ENCODE data around the gene SUGP2. TPM values are rescaled to one million over a fixed set of nuclear protein-coding genes. Genes with fewer than 3 reads are reported as not detected.

The SUGP2 gene
- 100 to 1,000 TPM in 2 of 4 donors, 10 to 100 TPM in 2; 69.9 to 147 (median 98.6) TPM for polyA plus RNA-seq (ENCODE audit: insufficient read length in 4 of 4)

DNA sequence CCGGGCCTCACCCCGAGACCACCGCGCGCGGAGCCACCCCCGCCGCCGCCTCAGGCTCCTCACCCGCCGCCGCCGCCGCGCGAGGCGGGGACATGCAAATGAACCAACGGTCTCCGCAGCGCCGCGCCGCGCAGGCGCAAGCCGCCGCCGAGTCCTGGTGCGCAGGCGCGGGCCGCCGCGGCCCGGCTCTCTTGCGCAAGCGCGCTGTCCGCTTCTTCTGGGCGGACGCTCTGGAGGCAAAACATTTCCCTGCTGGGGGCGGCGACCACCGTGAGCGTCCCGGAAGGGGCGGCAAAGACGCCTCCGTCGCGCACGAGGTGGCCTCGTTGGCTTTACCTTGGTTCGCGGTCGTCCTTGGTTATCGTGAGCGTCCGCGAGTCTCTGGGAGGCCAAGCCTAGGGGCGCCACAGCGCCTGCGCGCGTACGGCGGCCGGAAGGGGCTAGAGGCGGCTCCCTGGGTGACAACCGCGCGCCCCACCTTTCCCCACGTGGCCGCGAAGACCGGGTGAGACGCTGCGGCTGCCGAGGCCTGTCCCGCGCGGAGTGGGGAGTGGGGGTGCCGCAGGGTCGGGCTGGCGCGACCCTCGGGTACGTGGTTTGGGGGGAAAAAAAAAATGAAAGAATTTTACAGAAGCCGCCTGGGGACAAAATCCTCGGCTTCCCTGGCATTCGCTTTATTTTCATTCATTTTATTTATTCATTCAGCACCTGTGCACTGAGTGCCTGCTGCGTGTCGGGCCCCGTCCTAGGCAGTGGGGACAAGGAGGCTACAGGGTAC is at the start of gene SUGP2, which contains the start of gene ARMC6:
SUGP2 (minus strand) TSS at position 92 of the 778 bp plus-strand sequence. CDS start 2,446 bp downstream, outside the sequence.
ARMC6 (plus strand) TSS at position 178 of the 778 bp plus-strand sequence. CDS start 607 bp downstream, outside the sequence.
- DNase-seq (ENCODE audit: low read depth in 4 of 4, low spot score in 2 of 4) = peak; percentile 70 to 83 (median 81)

DNA sequence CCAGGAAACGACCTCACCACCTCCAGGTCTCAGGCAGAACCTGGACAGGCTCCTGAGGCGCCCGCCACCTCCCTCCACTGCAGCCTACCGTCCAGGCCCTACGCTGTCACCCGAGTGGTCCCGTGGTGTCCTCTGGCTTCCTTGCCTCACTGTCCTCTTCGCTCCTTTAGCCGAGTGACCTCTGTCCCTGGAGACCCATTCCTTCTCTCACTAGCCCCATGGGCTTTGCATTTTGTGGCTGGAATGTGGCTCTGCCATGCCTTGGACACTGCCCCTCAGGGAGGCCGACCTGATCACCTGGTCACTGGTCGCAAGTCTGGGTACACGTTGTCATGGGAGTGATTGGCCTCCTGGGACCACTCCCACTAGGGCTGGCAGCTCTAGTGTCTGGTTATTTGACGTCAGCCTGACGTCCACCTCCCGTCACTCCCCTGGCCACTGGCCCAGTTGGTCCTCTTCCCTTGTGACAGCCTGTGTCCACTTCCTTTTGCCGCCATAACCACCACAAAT is 48.4 kb upstream of the SUGP2 start:
- no peak for DNase-seq (ENCODE audit: low read depth in 4 of 4, low spot score in 2 of 4)

DNA sequence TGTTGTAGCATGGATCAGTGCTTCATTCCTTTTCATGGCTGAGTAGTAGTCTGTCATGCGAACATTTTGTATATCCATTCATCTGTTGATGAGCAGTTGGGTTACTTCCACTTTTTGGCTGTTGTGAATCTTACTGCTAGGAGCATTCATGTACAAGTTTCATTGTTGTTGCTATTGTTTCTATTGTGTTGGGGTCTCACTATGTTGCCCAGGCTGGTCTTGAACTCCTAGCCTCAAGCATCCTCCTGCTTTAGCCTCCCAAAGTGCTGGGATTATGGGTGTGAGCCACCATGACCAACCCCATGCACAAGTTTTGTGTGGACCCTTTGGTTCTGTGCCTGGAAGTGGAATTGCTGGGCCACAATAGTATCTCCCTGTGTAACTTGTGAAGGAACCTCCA is 46.3 kb upstream of the SUGP2 start:
- DNase-seq (ENCODE audit: low read depth in 4 of 4, low spot score in 2 of 4) = no peak

DNA sequence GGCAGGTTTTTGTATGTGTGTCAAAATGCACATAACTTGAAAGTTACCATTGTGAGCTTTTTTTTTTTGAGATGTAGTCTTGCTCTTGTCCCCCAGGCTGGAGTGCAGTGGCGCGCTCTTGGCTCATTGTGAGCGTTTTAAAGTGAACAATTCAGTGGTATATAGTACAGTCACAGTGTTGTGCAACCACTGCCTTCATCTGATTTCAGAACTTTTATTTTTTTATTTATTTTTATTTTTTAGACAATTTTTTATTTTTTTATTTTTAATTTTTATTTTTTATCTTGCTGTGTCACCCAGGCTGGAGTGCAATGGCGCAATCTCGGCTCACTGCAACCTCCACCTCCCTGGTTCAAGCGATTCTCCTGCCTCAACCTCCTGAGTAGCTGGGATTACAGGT is 45.5 kb upstream of the SUGP2 start:
- no peak for DNase-seq (ENCODE audit: low read depth in 4 of 4, low spot score in 2 of 4)

DNA sequence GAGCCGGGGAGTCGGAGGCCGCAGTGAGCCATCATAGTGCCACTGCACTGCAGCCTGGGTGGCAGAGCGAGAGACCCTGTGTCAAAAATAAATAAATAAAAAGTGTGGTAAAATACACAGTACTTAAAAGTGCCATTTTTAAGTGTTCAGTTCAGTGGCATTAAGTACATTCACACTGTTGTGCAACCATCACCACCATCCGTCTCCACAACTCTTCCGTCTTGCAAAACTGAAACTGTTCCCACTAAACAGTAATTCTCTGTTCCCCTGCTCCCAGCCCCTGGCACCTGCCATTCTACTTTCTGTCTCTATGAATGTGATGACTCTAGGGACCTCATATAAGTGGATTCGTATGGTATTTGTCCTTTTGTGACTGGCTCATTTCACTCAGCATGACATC is 43.8 kb upstream of the SUGP2 start:
- DNase-seq (ENCODE audit: low read depth in 4 of 4, low spot score in 2 of 4) = no peak

DNA sequence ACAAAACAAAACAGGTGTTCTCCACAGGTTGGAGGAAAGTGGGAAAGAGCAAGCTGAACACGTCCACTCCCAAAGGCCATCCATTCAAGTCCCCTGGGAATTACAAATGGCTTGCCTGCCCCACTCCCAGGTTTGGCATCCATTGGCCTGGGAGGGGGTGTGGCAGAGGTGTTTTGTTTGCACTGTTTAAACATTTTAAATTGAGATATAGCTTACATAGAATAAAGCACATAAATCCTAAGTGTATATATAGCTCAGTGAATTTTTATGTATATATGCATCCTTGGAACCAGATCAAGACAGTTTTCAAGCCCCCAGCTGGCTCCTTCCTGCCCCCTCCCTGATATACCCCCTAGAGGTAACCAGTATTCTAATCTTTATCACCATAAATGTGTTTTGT is 43.2 kb upstream of the SUGP2 start:
- no peak for DNase-seq (ENCODE audit: low read depth in 4 of 4, low spot score in 2 of 4)

DNA sequence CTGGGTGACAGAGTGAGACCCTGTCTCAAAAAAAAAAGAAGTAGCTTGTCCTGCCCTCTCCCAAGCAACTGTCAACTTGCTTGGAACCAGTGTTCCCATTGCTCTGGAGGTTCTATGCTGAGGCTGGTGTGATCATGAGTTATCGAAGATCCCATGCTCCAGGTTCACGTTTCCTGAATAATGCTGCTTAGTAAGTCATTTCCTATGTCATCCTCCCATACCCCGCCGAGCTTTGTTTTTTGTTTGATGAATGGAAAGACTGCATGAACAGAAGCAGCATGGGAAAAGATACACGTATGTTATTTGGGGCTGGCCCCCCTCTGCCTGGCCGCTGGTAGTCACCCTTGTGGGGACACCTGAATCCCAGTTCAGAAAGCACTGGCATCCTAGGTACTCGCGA is 41.8 kb upstream of the SUGP2 start:
- DNase-seq (ENCODE audit: low read depth in 4 of 4, low spot score in 2 of 4) = no peak

DNA sequence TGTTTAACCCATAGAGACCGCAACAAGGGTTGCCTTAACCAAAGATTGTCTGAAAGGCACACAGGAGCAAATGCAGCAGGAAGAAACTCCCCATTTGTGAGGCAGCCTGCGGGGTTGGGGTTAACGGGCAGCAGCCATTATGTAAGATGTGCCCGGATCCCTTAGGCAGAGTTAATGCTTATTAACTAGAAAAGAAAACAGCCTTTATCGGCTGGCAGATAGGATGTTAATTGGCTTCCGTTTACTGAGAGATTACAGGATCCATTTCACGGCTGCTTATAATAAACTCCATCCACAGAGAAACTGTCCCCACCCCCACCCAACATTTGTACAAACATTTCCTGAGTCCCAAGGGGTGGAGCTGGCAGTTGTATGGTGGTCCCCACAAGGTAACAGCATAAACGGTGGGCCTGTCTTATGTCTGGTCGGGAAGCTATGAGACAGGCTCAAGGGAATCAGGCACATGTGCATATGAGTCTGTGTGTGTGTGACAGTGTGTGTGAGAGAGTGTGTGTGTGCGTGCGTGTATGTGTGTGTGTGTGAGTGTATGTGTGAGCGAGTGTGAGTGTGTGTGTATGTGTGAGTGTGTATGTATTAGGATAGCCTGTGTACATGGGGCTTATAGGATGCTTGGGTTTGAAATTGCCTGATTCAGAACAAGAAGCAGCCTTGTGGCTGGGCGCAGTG is 41.0 kb upstream of the SUGP2 start:
- DNase-seq (ENCODE audit: low read depth in 4 of 4, low spot score in 2 of 4) = no peak

DNA sequence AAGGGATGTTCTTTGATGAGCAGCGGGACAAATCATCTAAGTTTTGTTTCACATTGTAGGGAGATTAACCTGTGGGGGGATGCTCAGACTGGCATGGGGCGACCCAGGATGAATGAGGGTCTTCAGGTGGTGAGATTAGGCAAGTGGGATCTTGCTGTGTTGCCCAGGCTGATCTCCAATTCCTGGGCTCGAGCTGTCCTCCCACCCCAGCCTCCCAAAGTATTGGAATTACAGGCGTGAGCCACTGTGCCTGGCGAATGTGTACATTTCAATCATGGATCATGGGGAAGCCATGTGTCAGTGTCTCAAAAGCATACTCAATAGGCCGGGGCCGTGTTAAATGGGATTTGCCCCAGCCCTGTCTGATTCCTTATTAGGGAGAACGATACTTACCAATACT is 38.6 kb upstream of the SUGP2 start:
- DNase-seq (ENCODE audit: low read depth in 4 of 4, low spot score in 2 of 4) = no peak

DNA sequence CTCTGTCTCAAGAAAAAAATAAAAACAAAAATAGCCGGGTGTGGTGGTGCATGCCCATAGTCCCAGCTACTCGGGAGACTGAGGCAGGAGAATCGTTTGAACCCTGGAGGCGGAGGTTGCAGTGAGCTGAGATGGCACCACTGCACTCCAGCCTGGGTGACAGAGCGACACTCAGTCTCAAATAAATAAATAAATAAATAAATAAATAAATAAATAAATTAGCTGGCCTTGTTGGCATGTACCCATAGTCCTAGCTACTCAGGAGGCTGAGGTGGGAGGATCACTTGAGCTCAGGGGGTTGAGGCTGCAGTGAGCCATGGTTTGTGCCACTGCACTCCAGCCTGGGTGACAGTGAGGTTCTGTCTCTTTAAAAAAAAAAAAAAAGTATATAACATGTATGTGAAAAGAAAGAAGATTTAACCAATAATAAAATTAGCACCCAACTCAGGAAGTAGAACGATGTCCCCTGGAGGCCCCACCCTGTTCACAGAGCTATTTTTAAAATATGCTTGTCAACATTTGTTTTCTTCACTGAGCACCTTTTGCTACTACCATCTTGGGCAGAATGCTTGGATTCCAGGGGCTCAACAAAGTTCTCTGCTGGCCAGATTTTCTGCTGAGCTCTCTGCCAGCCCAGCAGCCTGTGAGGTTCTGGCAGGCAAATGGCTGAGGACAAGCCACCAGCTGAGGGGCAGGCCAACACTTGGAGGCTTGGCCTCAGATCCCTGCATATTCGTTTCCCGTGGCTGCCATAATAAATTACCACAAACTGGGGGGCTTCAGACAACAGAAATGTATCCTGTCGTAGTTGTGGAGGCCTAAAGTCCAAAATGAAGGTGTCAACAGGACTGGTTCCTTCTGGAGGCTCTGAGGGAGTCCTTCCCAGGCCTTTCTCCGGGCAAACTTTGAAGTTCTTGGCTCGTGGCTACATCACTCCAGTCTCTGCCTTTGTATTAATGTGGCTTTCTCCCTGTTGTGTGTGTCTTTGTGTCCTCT is 35.6 kb upstream of the SUGP2 start:
- no peak for DNase-seq (ENCODE audit: low read depth in 4 of 4, low spot score in 2 of 4)

DNA sequence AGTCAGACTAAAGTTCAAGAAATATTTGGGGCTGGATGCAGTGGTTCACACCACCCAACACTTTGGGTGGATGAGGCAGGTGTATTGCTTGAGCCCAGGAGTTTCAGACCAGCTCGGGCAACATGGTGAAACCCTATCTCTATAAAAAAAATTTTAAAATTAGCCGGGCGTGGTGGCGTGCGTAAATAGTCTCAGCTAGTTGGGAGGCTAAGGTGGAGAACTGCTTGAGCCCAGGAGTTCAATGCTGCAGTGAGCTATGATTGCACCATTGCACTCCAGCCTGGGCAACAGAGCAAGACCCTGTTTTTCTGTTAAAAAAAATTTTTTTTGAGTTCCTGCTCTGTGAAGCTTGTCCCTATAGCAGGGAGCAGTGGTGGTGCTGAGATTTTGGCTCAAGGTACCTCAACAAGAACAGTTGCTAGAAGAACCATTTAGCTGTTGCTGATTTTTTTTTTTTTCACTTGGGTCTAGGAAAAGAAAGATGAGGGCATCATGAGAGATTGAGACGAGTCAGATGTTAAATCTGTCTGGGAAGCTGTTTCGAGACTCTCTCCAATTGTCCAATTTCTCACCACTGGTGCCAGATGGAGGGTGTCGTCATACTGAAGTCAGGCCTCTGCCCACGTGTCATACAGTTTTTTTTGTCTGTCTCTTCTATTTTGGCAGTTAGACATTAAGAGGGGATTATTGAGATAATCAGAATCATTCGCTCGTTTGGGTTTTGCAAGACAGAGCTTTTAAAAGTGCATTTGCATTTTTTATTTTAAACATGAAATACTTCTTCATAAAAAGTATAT is 34.2 kb upstream of the SUGP2 start:
- DNase-seq (ENCODE audit: low read depth in 4 of 4, low spot score in 2 of 4) = no peak

DNA sequence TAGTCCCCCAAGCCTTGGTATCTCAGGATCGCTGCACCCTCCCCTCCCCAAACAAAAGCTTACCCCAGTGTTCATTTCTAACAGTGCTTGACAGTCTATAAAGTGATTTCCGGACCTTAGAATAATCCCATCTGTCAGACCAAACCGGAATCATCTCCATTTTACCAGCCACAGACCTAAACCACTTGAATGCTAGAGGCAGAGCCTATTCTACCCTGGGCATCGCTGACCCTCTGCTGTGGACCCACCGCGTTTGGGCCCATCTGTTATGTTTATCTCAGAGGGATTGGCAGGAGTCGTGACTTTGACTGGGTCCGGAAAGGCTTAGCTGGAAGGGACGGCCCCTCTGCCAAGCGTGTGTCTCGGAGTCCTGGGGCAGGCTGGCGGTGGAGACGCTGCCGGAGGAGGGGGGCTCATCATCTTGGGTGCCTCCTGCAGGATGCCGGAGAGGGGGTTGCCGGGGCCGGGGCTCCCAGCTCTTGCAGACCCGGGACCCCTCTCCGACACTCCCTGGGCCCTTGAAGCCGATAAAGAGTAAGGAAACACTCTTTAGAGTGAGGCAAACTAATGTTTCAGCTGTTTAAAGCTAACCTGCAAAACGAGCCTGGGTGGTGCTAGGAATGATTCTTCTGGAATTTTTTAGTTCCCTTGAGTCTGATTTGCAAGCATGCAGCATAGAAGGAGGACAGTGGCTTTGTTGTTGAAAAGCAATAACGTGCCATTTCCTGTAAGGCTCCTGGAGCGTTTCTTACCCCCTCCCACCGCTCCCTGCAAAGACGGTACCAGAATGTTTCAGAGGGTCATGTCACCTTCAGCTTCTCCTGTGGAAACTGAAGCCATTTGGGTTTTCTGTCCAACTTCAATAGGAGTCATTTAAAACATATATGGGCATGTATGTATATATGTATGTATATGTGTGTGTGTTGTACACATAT is 31.8 kb upstream of the SUGP2 start:
- no peak for DNase-seq (ENCODE audit: low read depth in 4 of 4, low spot score in 2 of 4)

DNA sequence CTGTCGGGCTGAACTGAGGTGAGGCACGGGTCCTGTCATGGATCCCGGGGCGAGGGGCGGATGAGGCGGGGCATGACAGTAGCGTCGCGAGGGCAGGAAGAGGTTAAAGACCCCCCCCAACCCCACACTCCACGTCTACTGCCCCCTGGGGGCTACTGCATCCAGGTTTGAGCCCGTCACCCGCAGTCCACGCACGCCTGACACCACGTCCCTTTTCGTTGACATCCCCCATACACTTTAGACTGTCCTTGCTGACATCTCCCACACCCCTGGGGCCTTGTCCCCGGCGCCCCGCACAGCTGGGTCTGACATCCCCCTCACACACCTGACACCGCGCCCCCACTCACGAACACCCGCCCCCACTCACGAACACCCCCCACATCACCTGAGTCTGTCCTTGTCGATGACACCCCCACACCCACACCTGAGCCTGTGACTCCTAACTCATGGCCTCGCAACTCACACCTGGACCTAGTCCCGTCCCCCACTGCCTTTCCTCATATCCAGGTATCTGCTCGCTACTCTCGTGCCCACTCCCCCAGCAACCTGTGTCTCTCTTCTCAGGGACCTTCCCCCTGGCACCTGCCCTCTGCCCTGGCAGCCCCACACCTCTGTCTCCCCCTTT is 30.9 kb upstream of the SUGP2 start:
- DNase-seq (ENCODE audit: low read depth in 4 of 4, low spot score in 2 of 4) = no peak

DNA sequence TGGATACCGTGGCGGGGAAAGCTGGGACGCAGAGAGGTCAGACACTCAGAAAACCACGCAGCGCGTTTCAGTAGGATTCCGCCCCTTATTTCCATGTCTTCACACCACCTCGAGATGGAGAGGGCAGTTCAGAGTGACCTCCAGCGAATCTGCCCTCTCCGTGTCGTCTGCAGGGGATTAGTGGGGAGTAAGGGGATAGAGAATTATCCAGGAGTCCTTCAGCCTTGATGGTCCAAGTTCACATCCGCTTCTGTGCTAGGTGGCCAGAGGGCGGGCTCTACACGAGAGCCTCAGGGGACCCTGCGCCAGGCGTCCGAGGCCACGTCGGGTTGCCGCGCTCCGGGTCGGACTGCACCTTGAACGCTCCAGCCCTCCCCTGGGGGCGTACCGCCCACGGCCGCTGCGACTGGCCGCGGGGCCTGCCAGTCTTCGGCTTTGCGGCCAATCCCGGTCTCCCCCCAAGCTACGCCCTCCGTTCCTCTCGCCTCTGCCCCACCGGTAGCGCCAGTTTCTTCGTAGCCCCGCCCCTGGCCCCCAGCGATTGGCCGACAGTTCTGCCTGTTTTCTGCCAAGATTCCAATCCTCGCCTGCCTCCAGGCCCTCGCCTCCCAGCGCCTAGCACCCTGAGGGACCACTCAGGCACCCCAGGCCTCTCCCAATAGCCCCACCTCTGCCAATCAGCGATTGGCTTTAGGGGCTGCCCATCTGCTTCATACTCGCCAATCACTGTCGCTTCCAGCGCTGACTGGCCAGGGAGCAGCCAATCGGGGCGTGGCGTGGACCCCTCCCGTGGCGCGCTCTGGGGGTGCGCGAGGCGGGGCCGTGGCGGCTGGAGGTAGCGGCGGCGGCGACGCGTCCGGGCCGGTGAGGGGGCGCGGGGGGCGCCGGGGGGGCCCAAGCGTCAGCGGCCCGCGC is 30.1 kb upstream of the SUGP2 start, which contains the start of gene SLC25A42:
SLC25A42 (plus strand) TSS at position 812 of the 915 bp plus-strand sequence. CDS start 32,131 bp downstream, outside the sequence.
- peak; percentile 95 to 100 (median 98) for DNase-seq (ENCODE audit: low read depth in 4 of 4, low spot score in 2 of 4)

DNA sequence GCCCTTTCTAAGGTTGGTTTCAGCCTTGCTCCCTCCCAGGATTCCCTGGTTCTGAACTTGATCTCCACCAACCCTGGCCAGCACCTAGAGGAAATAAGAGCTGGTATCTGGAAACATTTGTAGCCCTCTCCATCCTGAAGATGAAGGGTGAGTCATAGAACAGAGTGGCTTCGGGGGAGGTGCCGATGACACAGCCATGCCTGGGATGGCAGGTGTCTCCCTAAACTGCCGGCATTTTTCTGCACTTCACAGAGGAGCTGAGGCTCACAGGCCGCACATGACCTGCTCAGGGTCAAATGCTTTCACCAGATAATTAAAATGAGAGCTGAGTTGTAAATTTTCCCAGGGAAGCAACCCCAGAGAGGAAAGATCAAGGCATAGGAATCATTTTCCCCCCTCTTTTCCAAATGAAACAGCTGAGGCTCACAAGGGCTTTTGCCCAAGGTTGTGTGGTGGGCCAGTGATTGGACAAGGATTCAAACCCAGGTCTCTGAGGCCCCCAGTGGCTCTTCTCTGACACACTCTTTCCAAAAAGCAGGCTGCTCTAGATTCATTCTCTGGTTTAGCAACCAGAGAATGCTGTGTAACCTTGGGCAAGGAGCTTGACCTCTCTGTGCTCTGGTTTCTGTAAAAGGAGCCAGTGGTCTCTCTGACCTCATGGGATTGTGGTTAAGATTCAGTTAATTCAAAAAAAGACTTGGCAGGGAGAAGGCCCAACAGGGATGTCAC is 29.3 kb upstream of the SUGP2 start:
- DNase-seq (ENCODE audit: low read depth in 4 of 4, low spot score in 2 of 4) = no peak

DNA sequence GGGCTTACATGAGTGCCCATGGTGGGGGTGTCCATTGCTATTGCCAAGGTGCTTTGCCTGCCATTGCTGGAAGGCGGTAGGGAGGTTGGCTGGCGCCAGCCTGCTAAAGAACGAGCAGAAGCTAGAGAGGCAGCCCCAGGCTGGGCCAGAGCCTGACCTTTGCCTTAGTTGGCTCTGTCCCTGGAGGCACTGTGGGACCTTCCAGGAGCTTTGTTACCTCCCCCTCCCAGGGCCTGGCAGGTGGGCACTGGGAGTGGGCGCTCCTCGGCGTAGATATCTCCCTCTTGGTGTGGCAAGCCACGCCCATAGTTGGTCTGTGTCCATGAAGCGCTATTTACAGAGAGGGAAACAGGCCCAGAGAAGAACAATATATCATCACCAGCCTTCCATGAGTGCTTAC is 28.2 kb upstream of the SUGP2 start:
- no peak for DNase-seq (ENCODE audit: low read depth in 4 of 4, low spot score in 2 of 4)
